GM23248 (cell line): ENCODE data around the gene MYO9A.

Experiments
- EZH2 ChIP-seq: fragments of 200-600 bp; sonication (generic); IDR thresholded peaks from 2 replicates; pipeline ENCODE4 v1.6.1; 2018; ENCODE audit warnings: antibody characterized with exemption, mild to moderate bottlenecking; ENCODE audit not compliant: insufficient read depth, poor library complexity, severe bottlenecking
- EZH2phosphoT487 ChIP-seq: fragments of 200-600 bp; sonication (generic); IDR thresholded peaks from 2 replicates; pipeline ENCODE4 v1.6.1; 2018; ENCODE audit warnings: antibody characterized with exemption, moderate library complexity, mild to moderate bottlenecking, low read depth; ENCODE audit not compliant: insufficient read depth

- TF ChIP-seq EZH2: no peak
- TF ChIP-seq EZH2phosphoT487: no peak
These were observed 310.8 kb downstream of the MYO9A start for GRCh38 chr15:71807125-71807629.
